ENCODE results near the gene ROBO2. TPM values are rescaled to one million over a fixed set of nuclear protein-coding genes. Genes with fewer than 3 reads are reported as not detected.

Gene ROBO2
- total and polyA plus RNA-seq, 2 experiments from 2014 or later: 1.5 to 7.8 TPM

- H2AFZ ChIP-seq: no peak overlapping the region
- no peak overlapping the region for H3K4me3 ChIP-seq
- no peaks in the 10 kb centered on the region for H3K9me3 Mint-ChIP-seq
- H3K4me2 ChIP-seq: no peak overlapping the region
- no peaks in the 10 kb centered on the region for H3K36me3 Mint-ChIP-seq (ENCODE audit: low read depth)
- H3K4me1 ChIP-seq (ENCODE audit: insufficient read depth): 0 out of 2 replicates have a peak, but pooled peaks cover 6% of the 10 kb centered on the region
- H3K79me2 ChIP-seq (replicated peaks; ENCODE audit: insufficient read depth): no peaks in the 10 kb centered on the region
- H3K9me2 ChIP-seq (ENCODE audit: insufficient read depth): peaks cover 5% of the 10 kb centered on the region; the same call in 1 of the 2 replicates
- DNase-seq (ENCODE audit: low spot score): no peak
- H3K27me3 Mint-ChIP-seq (ENCODE audit: insufficient read depth, low read depth, poor library complexity): no peaks in the 10 kb centered on the region
- no peak overlapping the region for H3K27ac ChIP-seq (ENCODE audit: low read depth)
- peaks cover 8% of the 10 kb centered on the region; the same call in 2 of the 3 replicates for H3K4me1 Mint-ChIP-seq
- no peaks in the 10 kb centered on the region for H3F3A ChIP-seq (replicated peaks; ENCODE audit: low read depth)
- no peak for TF ChIP-seq EZH2 (IDR thresholded peaks at IDR 0.05; ENCODE audit: low read depth, unreplicated experiment)
- no peak for TF ChIP-seq ZNF331 (CRISPR knock-in tag; IDR thresholded peaks at IDR 0.05; ENCODE audit: low read depth)
- TF ChIP-seq CREB1 (CRISPR knock-in tag; IDR thresholded peaks at IDR 0.05; ENCODE audit: low read depth): no peak
- no peak for TF ChIP-seq ETS1 (IDR thresholded peaks at IDR 0.05)
- TF ChIP-seq ZNF462 (CRISPR knock-in tag; IDR thresholded peaks at IDR 0.05): no peak
- H3K36me3 ChIP-seq (ENCODE audit: insufficient read depth): no peaks in the 10 kb centered on the region
- H4K20me1 ChIP-seq (replicated peaks; ENCODE audit: insufficient read depth): no peaks in the 10 kb centered on the region
- no peak overlapping the region for H3K27ac Mint-ChIP-seq
- ATAC-seq: no peak
- H3K27me3 ChIP-seq (ENCODE audit: insufficient read depth): no peaks in the 10 kb centered on the region
- H3K4me3 Mint-ChIP-seq: no peak overlapping the region
These were observed 562.0 kb downstream of the ROBO2 start for GRCh38 chr3:77601823-77602415.
